Gastroesophageal sphincter (tissue), 3 donors: ENCODE results near the gene SLC24A1.

Source experiments
- CTCF ChIP-seq, 4 experiments: fragments of 200-600 bp in 2 of 4; fragments of 450-650 bp in 2 of 4; sonication (generic) in 1 of 4; IDR thresholded peaks; one replicate each; pipeline ENCODE4 v1.5.1; 2017 to 2019; ENCODE audit warnings: antibody characterized with exemption in 4 of 4, mild to moderate bottlenecking in 2 of 4, moderate library complexity in 2 of 4
- POLR2A ChIP-seq, 2 donors: fragments of 450-650 bp; IDR thresholded peaks; one replicate each; pipeline ENCODE4 v1.6.1; 2017; ENCODE audit warnings: antibody characterized with exemption in 2 of 2, mild to moderate bottlenecking in 2 of 2, moderate library complexity in 1 of 2
- POLR2AphosphoS5 ChIP-seq: sonication (generic); formaldehyde crosslinking; IDR thresholded peaks from one replicate; pipeline ENCODE4 v1.6.1; 2017; ENCODE audit warnings: antibody characterized with exemption

- TF ChIP-seq CTCF (IDR thresholded peaks at IDR 0.05) = no peak
- TF ChIP-seq POLR2A (IDR thresholded peaks at IDR 0.05) = no peak
- no peak for TF ChIP-seq POLR2AphosphoS5
These were observed 3.1 kb upstream of the SLC24A1 start for GRCh38 chr15:65618560-65619109.
